ENCODE measurements around the gene RHD.

- TF ChIP-seq, protein P1, sequence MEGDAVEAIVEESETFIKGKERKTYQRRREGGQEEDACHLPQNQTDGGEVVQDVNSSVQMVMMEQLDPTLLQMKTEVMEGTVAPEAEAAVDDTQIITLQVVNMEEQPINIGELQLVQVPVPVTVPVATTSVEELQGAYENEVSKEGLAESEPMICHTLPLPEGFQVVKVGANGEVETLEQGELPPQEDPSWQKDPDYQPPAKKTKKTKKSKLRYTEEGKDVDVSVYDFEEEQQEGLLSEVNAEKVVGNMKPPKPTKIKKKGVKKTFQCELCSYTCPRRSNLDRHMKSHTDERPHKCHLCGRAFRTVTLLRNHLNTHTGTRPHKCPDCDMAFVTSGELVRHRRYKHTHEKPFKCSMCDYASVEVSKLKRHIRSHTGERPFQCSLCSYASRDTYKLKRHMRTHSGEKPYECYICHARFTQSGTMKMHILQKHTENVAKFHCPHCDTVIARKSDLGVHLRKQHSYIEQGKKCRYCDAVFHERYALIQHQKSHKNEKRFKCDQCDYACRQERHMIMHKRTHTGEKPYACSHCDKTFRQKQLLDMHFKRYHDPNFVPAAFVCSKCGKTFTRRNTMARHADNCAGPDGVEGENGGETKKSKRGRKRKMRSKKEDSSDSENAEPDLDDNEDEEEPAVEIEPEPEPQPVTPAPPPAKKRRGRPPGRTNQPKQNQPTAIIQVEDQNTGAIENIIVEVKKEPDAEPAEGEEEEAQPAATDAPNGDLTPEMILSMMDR (IDR thresholded peaks at IDR 0.05) = no peak
- no peak for TF ChIP-seq POLR2AphosphoS5 (IDR thresholded peaks at IDR 0.05; ENCODE audit: insufficient read depth in 1 of 2, low read depth in 1 of 2)
Measured at GRCh38 chr1:25347556-25347955, 75.2 kb downstream of the RHD start.
